GM18505 (cell line): ENCODE data around the gene PKN3.

ENCODE experiments used
- ATAC-seq: cut with Tn5 transposase; IDR thresholded peaks from one replicate; pipeline ENCODE4 v1.9.1; 2021; ENCODE audit not compliant: unreplicated experiment
- POLR2A ChIP-seq: IDR thresholded peaks from 4 replicates; pipeline ENCODE4 v1.6.1; 2011; ENCODE audit warnings: borderline replicate concordance; ENCODE audit not compliant: insufficient read depth, insufficient read length; ENCODE audit errors: extremely low read depth

PKN3 gene

GRCh38 chr9:128727640-128728248 lies 25.4 kb downstream of the PKN3 start:
- ATAC-seq: no peak
- no peak for TF ChIP-seq POLR2A

- no peak for TF ChIP-seq POLR2A
Observed at GRCh38 chr9:128728298-128728697, 26.0 kb downstream of the PKN3 start.

GRCh38 chr9:128729302-128729701 lies 27.0 kb downstream of the PKN3 start:
- no peak for TF ChIP-seq POLR2A
- no peak for ATAC-seq

More at GRCh38 chr9:128728298-128728697, 26.0 kb downstream of the PKN3 start:
- ATAC-seq: no peak

GRCh38 chr9:128729766-128730517 lies 27.6 kb downstream of the PKN3 start:
- TF ChIP-seq POLR2A: no peak
- ATAC-seq: no peak

GRCh38 chr9:128731093-128731492 lies 28.8 kb downstream of the PKN3 start:
- no peak for ATAC-seq
- no peak for TF ChIP-seq POLR2A

GRCh38 chr9:128731691-128732090 lies 29.4 kb downstream of the PKN3 start:
- no peak for TF ChIP-seq POLR2A
- no peak for ATAC-seq

- no peak for ATAC-seq
- TF ChIP-seq POLR2A: no peak
Observed at GRCh38 chr9:128732576-128732975, 30.3 kb downstream of the PKN3 start.

GRCh38 chr9:128733256-128733655 lies 31.0 kb downstream of the PKN3 start:
- ATAC-seq: no peak
- no peak for TF ChIP-seq POLR2A

- ATAC-seq: no peak
- no peak for TF ChIP-seq POLR2A
Observed at GRCh38 chr9:128735373-128735772, 33.1 kb downstream of the PKN3 start.

- TF ChIP-seq POLR2A: no peak
- ATAC-seq: no peak
Observed at GRCh38 chr9:128742401-128742800, 40.1 kb downstream of the PKN3 start.

GRCh38 chr9:128743421-128743820 lies 41.1 kb downstream of the PKN3 start:
- ATAC-seq: no peak
- no peak for TF ChIP-seq POLR2A

GRCh38 chr9:128747241-128747640 lies 44.9 kb downstream of the PKN3 start:
- TF ChIP-seq POLR2A: no peak
- no peak for ATAC-seq

GRCh38 chr9:128750926-128751595 lies 48.8 kb downstream of the PKN3 start:
- no peak for TF ChIP-seq POLR2A
- ATAC-seq: no peak

- no peak for TF ChIP-seq POLR2A
- ATAC-seq: no peak
Observed at GRCh38 chr9:128753627-128754026, 51.3 kb downstream of the PKN3 start.
